K562 (cell line): ENCODE data around the gene CCDC194. TPM values are rescaled to one million over a fixed set of nuclear protein-coding genes. Genes with fewer than 3 reads are reported as not detected.

Experiments used
- ADNP ChIP-seq: fragments of 200-800 bp; sonication (Bioruptor generic); IDR thresholded peaks from 2 replicates; pipeline ENCODE4 v1.6.1; 2016; ENCODE audit warnings: missing genetic modification characterization, missing compliant biosample characterization
- BRCA1 ChIP-seq, 2 experiments: fragments of 450-650 bp in 1 of 2; sonication (generic) in 1 of 2; formaldehyde crosslinking in 1 of 2; IDR thresholded peaks; 2 replicates each; pipeline versions ENCODE4 v1.5.0 to v1.6.1; 2017 to 2020; ENCODE audit warnings: mild to moderate bottlenecking in 1 of 2, missing genetic modification reagents in 1 of 2
- CBFA2T3 ChIP-seq: fragments of 450-650 bp; IDR thresholded peaks from 2 replicates; pipeline ENCODE4 v1.6.1; 2017
- CCNT2 ChIP-seq: IDR thresholded peaks from 2 replicates; pipeline ENCODE4 v1.6.1; 2011; ENCODE audit warnings: borderline replicate concordance, low read depth, mild to moderate bottlenecking, moderate library complexity, mixed read lengths, low read length; ENCODE audit not compliant: insufficient read length; ENCODE audit errors: extremely low read depth
- FOXJ2 ChIP-seq: fragments of 200-800 bp; sonication (Bioruptor generic); IDR thresholded peaks from 2 replicates; pipeline ENCODE4 v1.6.1; 2016; ENCODE audit warnings: missing genetic modification characterization, missing compliant biosample characterization
- HLTF ChIP-seq: fragments of 450-650 bp; IDR thresholded peaks from 2 replicates; pipeline ENCODE4 v1.6.1; 2016
- KAT8 ChIP-seq: fragments of 450-650 bp; IDR thresholded peaks from 2 replicates; pipeline ENCODE4 v1.6.1; 2016; ENCODE audit warnings: low read depth, mild to moderate bottlenecking
- NCOR1 ChIP-seq: fragments of 450-650 bp; IDR thresholded peaks from 2 replicates; pipeline ENCODE4 v1.6.1; 2016; ENCODE audit warnings: mild to moderate bottlenecking, moderate library complexity
- PYGO2 ChIP-seq: fragments of 450-650 bp; IDR thresholded peaks from 2 replicates; pipeline ENCODE4 v1.6.1; 2016; ENCODE audit warnings: mild to moderate bottlenecking, missing genetic modification characterization, moderate library complexity, missing compliant biosample characterization
- SMC3 ChIP-seq: conservative IDR thresholded peaks from 2 replicates; pipeline ENCODE4 v1.6.1; 2011; ENCODE audit warnings: low read depth, low read length, improper control_type of control experiment; ENCODE audit not compliant: insufficient read depth
- XRCC5 ChIP-seq: fragments of 200-400 bp; formaldehyde crosslinking; IDR thresholded peaks from 2 replicates; pipeline ENCODE4 v1.6.1; 2017; ENCODE audit warnings: low read depth, mild to moderate bottlenecking, low read length
- ZNF146 ChIP-seq: IDR thresholded peaks from one replicate; pipeline ENCODE4 v1.6.1; 2018; ENCODE audit warnings: missing compliant biosample characterization; ENCODE audit not compliant: unreplicated experiment
- ZNF263 ChIP-seq: sonication (generic); formaldehyde crosslinking; IDR thresholded peaks from 2 replicates; pipeline ENCODE4 v1.8.0; 2022; ENCODE audit warnings: mild to moderate bottlenecking, missing genetic modification reagents, borderline replicate concordance
- ZNF75A ChIP-seq: fragments of 450-650 bp; formaldehyde crosslinking; IDR thresholded peaks from 2 replicates; pipeline ENCODE4 v1.4.0; 2020; ENCODE audit warnings: mild to moderate bottlenecking
- polyA plus RNA-seq, 8 experiments: library from polyadenylated mRNA; depleted of rRNA in 4 of 8; stranded (reverse) in 5 of 8; unstranded in 3 of 8; fragments of >200 nt; fragmentation: Nextera tagmentation in 2 of 8; fragmentation: Illumina TruSeq in 1 of 8; extraction: Ambion mirVana in 2 of 8; extraction: Trizol in 1 of 8; gene quantifications; 2 replicates each; pipeline versions ENCODE4 v1.2.1 to v1.2.3, GENCODE V29; 2011 to 2014; ENCODE audit warnings: inconsistent platforms in 1 of 8, missing spikeins in 1 of 8
- total RNA-seq, 7 experiments: library from RNA; depleted of rRNA in 6 of 7; stranded (reverse); fragments of >200 nt in 6 of 7; fragmentation: Illumina TruSeq in 2 of 7; extraction: Trizol in 2 of 7; gene quantifications; 2 replicates each; pipeline versions ENCODE4 v1.2.1 to v1.2.3, GENCODE V29; 2011 to 2021; ENCODE audit warnings: low replicate concordance in 1 of 7
- TF ChIP-seq, protein P1 (sequence below), 2 experiments: fragments of 450-650 bp; formaldehyde crosslinking in 1 of 2; IDR thresholded peaks; 2 replicates each; pipeline versions ENCODE4 v1.4.0 to v1.6.1; 2014 to 2020; ENCODE audit warnings: mild to moderate bottlenecking in 2 of 2, borderline replicate concordance in 1 of 2, low read depth in 1 of 2
- TF ChIP-seq, protein P2 (sequence below): fragments of 250-450 bp; sonication (Bioruptor Pico); IDR thresholded peaks from 2 replicates; pipeline ENCODE4 v1.8.0; 2022; ENCODE audit warnings: inconsistent platforms
- TF ChIP-seq, protein P3 (sequence below): conservative IDR thresholded peaks from 2 replicates; pipeline ENCODE4 v1.6.1; 2011; ENCODE audit warnings: low read depth, mild to moderate bottlenecking, low read length; ENCODE audit not compliant: control insufficient read depth

Gene CCDC194
- total and polyA plus RNA-seq, 9 of the 15 experiments (the other 6 are each of a cell fraction or from before 2014, with no cell fraction given), result 0.13 to 1.3 (median 0.39) TPM; not detected in 3

DNA sequence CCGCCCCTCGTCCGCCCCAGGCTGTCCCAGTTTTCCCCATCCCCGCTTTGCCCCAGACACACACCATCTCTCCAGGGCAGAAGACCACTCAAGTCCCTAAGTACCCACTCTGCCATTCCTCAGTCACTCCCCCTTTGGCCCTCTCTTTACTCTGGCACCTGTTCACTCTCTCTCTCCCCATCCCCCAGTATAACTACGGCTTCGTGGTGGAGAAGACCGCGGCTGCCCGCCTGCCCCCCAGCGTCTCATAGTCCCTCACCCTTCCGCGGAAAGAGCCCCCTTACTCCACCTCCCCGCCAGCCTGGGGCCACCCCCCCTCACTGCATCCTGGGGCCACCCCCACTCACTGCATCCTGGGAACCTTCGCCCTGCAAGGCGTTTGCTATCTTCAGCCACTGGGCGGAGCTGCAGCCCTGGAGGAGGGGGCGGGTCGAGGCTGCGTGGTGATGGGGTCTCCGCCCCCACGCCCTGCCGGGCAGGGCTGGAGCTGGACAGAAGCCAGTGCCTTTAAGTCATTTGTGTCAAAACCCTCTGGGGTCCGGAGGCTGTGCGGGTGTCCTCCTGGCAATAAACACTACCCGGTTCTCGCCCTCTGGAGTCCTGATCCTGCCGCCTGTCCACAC lies 30.9 kb upstream of the CCDC194 start (continued):
- TF ChIP-seq PYGO2, result no peak
- TF ChIP-seq, protein P1, sequence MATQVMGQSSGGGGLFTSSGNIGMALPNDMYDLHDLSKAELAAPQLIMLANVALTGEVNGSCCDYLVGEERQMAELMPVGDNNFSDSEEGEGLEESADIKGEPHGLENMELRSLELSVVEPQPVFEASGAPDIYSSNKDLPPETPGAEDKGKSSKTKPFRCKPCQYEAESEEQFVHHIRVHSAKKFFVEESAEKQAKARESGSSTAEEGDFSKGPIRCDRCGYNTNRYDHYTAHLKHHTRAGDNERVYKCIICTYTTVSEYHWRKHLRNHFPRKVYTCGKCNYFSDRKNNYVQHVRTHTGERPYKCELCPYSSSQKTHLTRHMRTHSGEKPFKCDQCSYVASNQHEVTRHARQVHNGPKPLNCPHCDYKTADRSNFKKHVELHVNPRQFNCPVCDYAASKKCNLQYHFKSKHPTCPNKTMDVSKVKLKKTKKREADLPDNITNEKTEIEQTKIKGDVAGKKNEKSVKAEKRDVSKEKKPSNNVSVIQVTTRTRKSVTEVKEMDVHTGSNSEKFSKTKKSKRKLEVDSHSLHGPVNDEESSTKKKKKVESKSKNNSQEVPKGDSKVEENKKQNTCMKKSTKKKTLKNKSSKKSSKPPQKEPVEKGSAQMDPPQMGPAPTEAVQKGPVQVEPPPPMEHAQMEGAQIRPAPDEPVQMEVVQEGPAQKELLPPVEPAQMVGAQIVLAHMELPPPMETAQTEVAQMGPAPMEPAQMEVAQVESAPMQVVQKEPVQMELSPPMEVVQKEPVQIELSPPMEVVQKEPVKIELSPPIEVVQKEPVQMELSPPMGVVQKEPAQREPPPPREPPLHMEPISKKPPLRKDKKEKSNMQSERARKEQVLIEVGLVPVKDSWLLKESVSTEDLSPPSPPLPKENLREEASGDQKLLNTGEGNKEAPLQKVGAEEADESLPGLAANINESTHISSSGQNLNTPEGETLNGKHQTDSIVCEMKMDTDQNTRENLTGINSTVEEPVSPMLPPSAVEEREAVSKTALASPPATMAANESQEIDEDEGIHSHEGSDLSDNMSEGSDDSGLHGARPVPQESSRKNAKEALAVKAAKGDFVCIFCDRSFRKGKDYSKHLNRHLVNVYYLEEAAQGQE (IDR thresholded peaks at IDR 0.05; ENCODE audit: borderline replicate concordance), result peak; percentile 71
- TF ChIP-seq, protein P1 (CRISPR knock-in tag; IDR thresholded peaks at IDR 0.05; ENCODE audit: low read depth), result no peak
- TF ChIP-seq ZNF75A (CRISPR knock-in tag), result no peak
- peak; percentile 53; the same call in 1 of the 2 replicates for TF ChIP-seq ZNF263
- no peak for TF ChIP-seq KAT8
- TF ChIP-seq, protein P2, sequence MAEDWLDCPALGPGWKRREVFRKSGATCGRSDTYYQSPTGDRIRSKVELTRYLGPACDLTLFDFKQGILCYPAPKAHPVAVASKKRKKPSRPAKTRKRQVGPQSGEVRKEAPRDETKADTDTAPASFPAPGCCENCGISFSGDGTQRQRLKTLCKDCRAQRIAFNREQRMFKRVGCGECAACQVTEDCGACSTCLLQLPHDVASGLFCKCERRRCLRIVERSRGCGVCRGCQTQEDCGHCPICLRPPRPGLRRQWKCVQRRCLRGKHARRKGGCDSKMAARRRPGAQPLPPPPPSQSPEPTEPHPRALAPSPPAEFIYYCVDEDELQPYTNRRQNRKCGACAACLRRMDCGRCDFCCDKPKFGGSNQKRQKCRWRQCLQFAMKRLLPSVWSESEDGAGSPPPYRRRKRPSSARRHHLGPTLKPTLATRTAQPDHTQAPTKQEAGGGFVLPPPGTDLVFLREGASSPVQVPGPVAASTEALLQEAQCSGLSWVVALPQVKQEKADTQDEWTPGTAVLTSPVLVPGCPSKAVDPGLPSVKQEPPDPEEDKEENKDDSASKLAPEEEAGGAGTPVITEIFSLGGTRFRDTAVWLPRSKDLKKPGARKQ (CRISPR knock-in tag), result no peak
- no peak for TF ChIP-seq NCOR1
- no peak for TF ChIP-seq ZNF146 (CRISPR knock-in tag)
- TF ChIP-seq ADNP (tag), result no peak
- peak; percentile 68 for TF ChIP-seq SMC3
- TF ChIP-seq BRCA1 (IDR thresholded peaks at IDR 0.05), result no peak
- TF ChIP-seq BRCA1 (CRISPR knock-in tag; IDR thresholded peaks at IDR 0.05), result no peak
- TF ChIP-seq CCNT2, result no peak
- TF ChIP-seq CBFA2T3, result 0 out of 2 replicates have a peak, but pooled peaks have one; percentile 4
- TF ChIP-seq, protein P3, sequence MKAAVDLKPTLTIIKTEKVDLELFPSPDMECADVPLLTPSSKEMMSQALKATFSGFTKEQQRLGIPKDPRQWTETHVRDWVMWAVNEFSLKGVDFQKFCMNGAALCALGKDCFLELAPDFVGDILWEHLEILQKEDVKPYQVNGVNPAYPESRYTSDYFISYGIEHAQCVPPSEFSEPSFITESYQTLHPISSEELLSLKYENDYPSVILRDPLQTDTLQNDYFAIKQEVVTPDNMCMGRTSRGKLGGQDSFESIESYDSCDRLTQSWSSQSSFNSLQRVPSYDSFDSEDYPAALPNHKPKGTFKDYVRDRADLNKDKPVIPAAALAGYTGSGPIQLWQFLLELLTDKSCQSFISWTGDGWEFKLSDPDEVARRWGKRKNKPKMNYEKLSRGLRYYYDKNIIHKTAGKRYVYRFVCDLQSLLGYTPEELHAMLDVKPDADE, result 0 out of 2 replicates have a peak, but pooled peaks have one; percentile 33
- TF ChIP-seq FOXJ2, result no peak
- TF ChIP-seq XRCC5, result 0 out of 2 replicates have a peak, but pooled peaks have one; percentile 69
- TF ChIP-seq HLTF, result no peak
